ENCODE results near the gene MARCHF4.

DNA sequence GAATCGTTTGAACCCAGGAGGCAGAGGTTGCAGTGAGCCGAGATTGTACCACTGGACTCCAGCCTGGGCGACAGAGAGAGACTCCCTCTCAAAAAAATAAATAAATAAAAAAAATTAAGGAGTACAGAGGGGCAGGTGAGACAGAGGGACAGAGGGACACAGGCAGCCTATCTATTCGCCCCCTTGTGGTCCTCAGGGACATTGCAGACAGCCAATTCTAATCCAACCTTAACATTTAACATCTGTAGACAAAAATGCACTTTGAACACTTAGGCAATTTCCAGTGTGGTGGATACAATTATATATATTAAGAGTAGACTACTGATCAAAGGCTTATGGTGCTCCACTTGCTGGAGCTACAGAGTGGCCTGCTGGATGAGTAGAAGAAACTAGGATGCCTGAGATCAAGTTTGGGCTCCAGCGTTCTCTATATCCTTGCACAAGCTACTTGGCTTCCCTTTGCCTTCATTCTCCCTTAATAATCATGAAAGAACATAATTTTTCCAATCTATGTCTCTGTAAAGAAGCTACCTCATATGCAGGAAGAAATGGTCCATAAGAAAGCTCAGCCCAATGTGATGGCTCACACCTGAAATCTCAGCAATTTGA is 31.8 kb upstream of the MARCHF4 start:
- no peak for TF ChIP-seq POLR2A (IDR thresholded peaks at IDR 0.05; ENCODE audit: low read depth, low read length)
- no peak for TF ChIP-seq MAZ (IDR thresholded peaks at IDR 0.05; ENCODE audit: borderline replicate concordance, low read depth, low read length)
- peak; percentile 76 for TF ChIP-seq CTCF (conservative IDR thresholded peaks at IDR 0.05; ENCODE audit: low read depth, low read length)
- TF ChIP-seq USF2 (IDR thresholded peaks at IDR 0.05; ENCODE audit: low read depth, low read length): no peak

Data from IMR-90 (cell line).